MM.1S (cell line): ENCODE results near the gene YIF1A.

Experiments used
- DNase-seq: peaks from one replicate; pipeline ENCODE4 v3.0.0-alpha.2; 2015
- H2AFZ ChIP-seq: fragments of 300-600 bp; sonication (generic); 2 replicates; pipeline ENCODE4 v1.6.0; 2016; ENCODE audit warnings: antibody characterized with exemption, low read length
- H3F3A ChIP-seq: fragments of 300-600 bp; sonication (generic); 2 replicates; pipeline ENCODE4 v1.6.1; 2016; ENCODE audit warnings: mild to moderate bottlenecking, antibody characterized with exemption, low read length, moderate library complexity, mixed read lengths; ENCODE audit not compliant: insufficient read depth
- H3K27ac ChIP-seq: fragments of 300-600 bp; sonication (generic); 2 replicates; pipeline ENCODE4 v1.5.1; 2016; ENCODE audit warnings: mild to moderate bottlenecking, low read length
- H3K27me3 ChIP-seq: fragments of 300-600 bp; sonication (generic); replicated peaks from 2 replicates; pipeline ENCODE4 v1.6.0; 2016; ENCODE audit warnings: low read length; ENCODE audit not compliant: insufficient read depth
- H3K36me3 ChIP-seq: fragments of 300-600 bp; sonication (generic); replicated peaks from 2 replicates; pipeline ENCODE4 v1.6.1; 2016; ENCODE audit warnings: mild to moderate bottlenecking, low read length, mixed read lengths; ENCODE audit not compliant: insufficient read depth
- H3K4me1 ChIP-seq: fragments of 300-600 bp; sonication (generic); 2 replicates; pipeline ENCODE4 v1.6.1; 2016; ENCODE audit warnings: low read length, mixed read lengths
- H3K4me2 ChIP-seq: fragments of 300-600 bp; sonication (generic); 2 replicates; pipeline ENCODE4 v1.6.0; 2016; ENCODE audit warnings: low read depth, low read length
- H3K4me3 ChIP-seq: fragments of 300-600 bp; sonication (generic); 2 replicates; pipeline ENCODE4 v1.5.1; 2016; ENCODE audit warnings: low read length, mixed read lengths
- H3K79me2 ChIP-seq: fragments of 300-600 bp; sonication (generic); 2 replicates; pipeline ENCODE4 v1.6.1; 2016; ENCODE audit warnings: mixed run types, low read length, mixed read lengths
- H3K9ac ChIP-seq: fragments of 300-600 bp; sonication (generic); 2 replicates; pipeline ENCODE4 v1.6.1; 2016; ENCODE audit warnings: low read length, mixed read lengths
- H3K9me2 ChIP-seq: fragments of 300-600 bp; sonication (generic); replicated peaks from 2 replicates; pipeline ENCODE4 v1.6.1; 2016; ENCODE audit warnings: mild to moderate bottlenecking, low read length, mixed read lengths; ENCODE audit not compliant: insufficient read depth
- H3K9me3 ChIP-seq: fragments of 300-600 bp; sonication (generic); replicated peaks from 2 replicates; pipeline ENCODE4 v1.6.1; 2016; ENCODE audit warnings: mild to moderate bottlenecking, low read length, mixed read lengths; ENCODE audit not compliant: insufficient read depth
- H4K20me1 ChIP-seq: fragments of 300-600 bp; sonication (generic); 2 replicates; pipeline ENCODE4 v1.6.1; 2016; ENCODE audit warnings: mild to moderate bottlenecking, low read length, moderate library complexity, mixed read lengths; ENCODE audit not compliant: insufficient read depth
- CTCF ChIP-seq: fragments of 300-600 bp; sonication (generic); IDR thresholded peaks from 2 replicates; pipeline ENCODE4 v1.5.1; 2016; ENCODE audit warnings: antibody characterized with exemption, low read length, mixed read lengths
- EZH2 ChIP-seq: fragments of 300-600 bp; sonication (generic); optimal IDR thresholded peaks from 2 replicates; pipeline ENCODE3; 2017; ENCODE audit warnings: low read depth, mild to moderate bottlenecking, antibody characterized with exemption, low read length, mixed read lengths
- EZH2phosphoT487 ChIP-seq: fragments of 300-600 bp; sonication (generic); IDR thresholded peaks from 2 replicates; pipeline ENCODE4 v1.6.1; 2018; ENCODE audit warnings: antibody characterized with exemption, low read length

YIF1A gene

DNA sequence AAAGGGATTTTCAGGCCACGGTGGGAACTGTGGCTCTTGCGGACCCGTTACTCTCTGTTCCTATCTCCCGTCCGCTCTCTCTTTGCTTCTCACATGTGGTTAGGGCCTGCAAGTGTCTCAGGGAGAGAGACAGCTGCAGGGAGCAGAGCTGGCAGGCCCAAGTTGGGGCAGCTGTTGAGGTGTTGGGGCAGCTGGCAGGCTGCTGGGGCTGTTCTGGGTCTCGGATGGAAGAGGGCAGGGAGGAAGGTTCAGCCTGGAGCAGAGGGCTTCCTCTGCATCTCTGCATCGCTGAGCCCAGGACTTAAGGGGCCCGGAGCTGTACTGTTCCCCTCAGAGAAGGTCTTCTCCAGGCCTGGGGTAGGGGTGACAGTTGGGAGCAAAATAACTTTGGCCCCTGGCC, 13.5 kb downstream of the YIF1A start:
- Histone ChIP-seq H3K9me3 (no peaks in the 10 kb centered on the region), H3F3A (0 out of 2 replicates have a peak, but pooled peaks cover 2% of the 10 kb centered on the region), H3K9ac (no peak overlapping the region), H3K4me1 (no peaks in the 10 kb centered on the region), H3K27me3 (no peaks in the 10 kb centered on the region; the same call in 1 of the 2 replicates), H3K36me3 (0 out of 2 replicates have a peak, but pooled peaks cover 3% of the 10 kb centered on the region), H3K79me2 (peaks cover 15% of the 10 kb centered on the region), H3K9me2 (no peaks in the 10 kb centered on the region), H2AFZ (no peak overlapping the region), H3K4me3 (no peak overlapping the region), H3K4me2 (no peak overlapping the region), H3K27ac (no peak overlapping the region), H4K20me1 (no peaks in the 10 kb centered on the region)
- DNase-seq = no peak
- no peak for TF ChIP-seq CTCF
- no peak for TF ChIP-seq EZH2
- no peak for TF ChIP-seq EZH2phosphoT487

GRCh38 chr11:66274219-66274618, 14.7 kb downstream of the YIF1A start:
- Histone ChIP-seq H3K27me3 (no peaks in the 10 kb centered on the region; the same call in 1 of the 2 replicates), H3F3A (0 out of 2 replicates have a peak, but pooled peaks cover 5% of the 10 kb centered on the region), H3K9me2 (no peaks in the 10 kb centered on the region), H4K20me1 (no peaks in the 10 kb centered on the region), H3K27ac (no peak overlapping the region), H3K9ac (no peak overlapping the region), H3K4me3 (no peak overlapping the region), H3K4me1 (peaks cover 8% of the 10 kb centered on the region; the same call in 1 of the 2 replicates), H2AFZ (no peak overlapping the region), H3K79me2 (peaks cover 27% of the 10 kb centered on the region), H3K9me3 (no peaks in the 10 kb centered on the region), H3K4me2 (no peak overlapping the region), H3K36me3 (0 out of 2 replicates have a peak, but pooled peaks cover 3% of the 10 kb centered on the region)
- TF ChIP-seq EZH2 (no peak), CTCF (no peak), EZH2phosphoT487 (no peak)
- DNase-seq = no peak

GRCh38 chr11:66272596-66272995, 16.3 kb downstream of the YIF1A start:
- Histone ChIP-seq H3K79me2 (peaks cover 32% of the 10 kb centered on the region), H3F3A (peaks cover 14% of the 10 kb centered on the region; the same call in 1 of the 2 replicates), H3K9me3 (no peaks in the 10 kb centered on the region), H3K9me2 (no peaks in the 10 kb centered on the region), H4K20me1 (no peaks in the 10 kb centered on the region), H3K4me3 (no peak overlapping the region), H3K36me3 (0 out of 2 replicates have a peak, but pooled peaks cover 3% of the 10 kb centered on the region), H2AFZ (no peak overlapping the region), H3K27me3 (no peaks in the 10 kb centered on the region), H3K9ac (no peak overlapping the region), H3K4me2 (no peak overlapping the region), H3K27ac (no peak overlapping the region), H3K4me1 (peaks cover 8% of the 10 kb centered on the region; the same call in 1 of the 2 replicates)
- TF ChIP-seq CTCF (no peak), EZH2 (no peak), EZH2phosphoT487 (no peak)
- DNase-seq = no peak
